ENCODE measurements around the gene C1orf226. TPM values are rescaled to one million over a fixed set of nuclear protein-coding genes. Genes with fewer than 3 reads are reported as not detected.

C1orf226 gene
- 1 to 10 TPM; 5.1 to 6.2 TPM for total RNA-seq
- 7.3 TPM for polyA plus RNA-seq (2013, experiment 1 of 2)
- polyA plus RNA-seq (2013, experiment 2 of 2), result 6.3 TPM
- long read RNA-seq, experiment 1, partial matches to known transcripts, result 0 of 4 reads
- long read RNA-seq, experiment 1, other reads (novel, unspliced or antisense), result 4 of 4 reads
- long read RNA-seq, experiment 2, partial matches to known transcripts, result 0 of 1 reads
- long read RNA-seq, experiment 2, other reads (novel, unspliced or antisense), result 1 of 1 reads
- long read RNA-seq, experiment 3, partial matches to known transcripts, result 0 of 6 reads
- long read RNA-seq, experiment 3, other reads (novel, unspliced or antisense), result 6 of 6 reads
- long read RNA-seq, experiment 4, result 0 reads

GRCh38 chr1:162381383-162381782 lies at the start of gene C1orf226:
Gene C1orf226, plus strand, starts transcription at chr1:162381728. Its CDS starts 174 bp downstream, at chr1:162381902.
- TF ChIP-seq CTCF (conservative IDR thresholded peaks at IDR 0.05), result no peak
- H3K27me3 Mint-ChIP-seq (ENCODE audit: insufficient read depth), result peaks cover 16% of the 10 kb centered on the region
- H3K27ac Mint-ChIP-seq, result no peak within 1 kb of the TSS
- Histone ChIP-seq H3K27ac (ENCODE audit: low read depth, low read length) (no peak within 1 kb of the TSS), H3K9me3 (ENCODE audit: control insufficient read depth, low read length) (no peaks in the 10 kb centered on the region), H3K4me1 (ENCODE audit: control insufficient read depth, insufficient read depth, low read length) (peaks cover 4% of the 10 kb centered on the region), H3K4me3 (ENCODE audit: low read length) (no peak within 1 kb of the TSS), H3K9ac (ENCODE audit: extremely low read depth, low read length, poor library complexity, severe bottlenecking) (no peak within 1 kb of the TSS), H3K36me3 (ENCODE audit: control insufficient read depth, insufficient read depth, low read length) (no peaks in the 10 kb centered on the region), H3K27me3 (ENCODE audit: control insufficient read depth, insufficient read depth, low read length, poor library complexity, severe bottlenecking) (no peaks in the 10 kb centered on the region)
- no peak for DNase-seq
- H3K9me3 Mint-ChIP-seq, result no peaks in the 10 kb centered on the region
- H3K4me3 Mint-ChIP-seq, result no peak within 1 kb of the TSS
- H3K36me3 Mint-ChIP-seq (ENCODE audit: low read depth), result peaks cover 3% of the 10 kb centered on the region
- peaks cover 17% of the 10 kb centered on the region for H3K4me1 Mint-ChIP-seq
- WGBS, 2 experiments (ENCODE audit: insufficient coverage in 1 of 2, insufficient read length in 1 of 2), result 80 to 92% methylated on average over 1 to 3 of the region's 3 CpGs

- Histone ChIP-seq H3K27me3 (ENCODE audit: control insufficient read depth, insufficient read depth, low read length, poor library complexity, severe bottlenecking) (no peaks in the 10 kb centered on the region), H3K4me3 (ENCODE audit: low read length) (no peak overlapping the region), H3K9ac (ENCODE audit: extremely low read depth, low read length, poor library complexity, severe bottlenecking) (no peak overlapping the region), H3K9me3 (ENCODE audit: control insufficient read depth, low read length) (no peaks in the 10 kb centered on the region), H3K4me1 (ENCODE audit: control insufficient read depth, insufficient read depth, low read length) (no peaks in the 10 kb centered on the region), H3K27ac (ENCODE audit: low read depth, low read length) (peak overlapping the region; percentile 57), H3K36me3 (ENCODE audit: control insufficient read depth, insufficient read depth, low read length) (no peaks in the 10 kb centered on the region)
- no peak for TF ChIP-seq CTCF (conservative IDR thresholded peaks at IDR 0.05)
- Mint-ChIP-seq H3K36me3 (ENCODE audit: low read depth) (no peaks in the 10 kb centered on the region), H3K4me3 (no peak overlapping the region), H3K27me3 (ENCODE audit: insufficient read depth) (no peaks in the 10 kb centered on the region), H3K9me3 (no peaks in the 10 kb centered on the region), H3K27ac (no peak overlapping the region), H3K4me1 (peaks cover 2% of the 10 kb centered on the region)
- no peak for DNase-seq
Observed at GRCh38 chr1:162333991-162334390, 47.5 kb upstream of the C1orf226 start.

- Histone ChIP-seq H3K9me3 (ENCODE audit: control insufficient read depth, low read length) (no peaks in the 10 kb centered on the region), H3K9ac (ENCODE audit: extremely low read depth, low read length, poor library complexity, severe bottlenecking) (no peak overlapping the region), H3K27ac (ENCODE audit: low read depth, low read length) (peak overlapping the region; percentile 57), H3K27me3 (ENCODE audit: control insufficient read depth, insufficient read depth, low read length, poor library complexity, severe bottlenecking) (no peaks in the 10 kb centered on the region), H3K36me3 (ENCODE audit: control insufficient read depth, insufficient read depth, low read length) (no peaks in the 10 kb centered on the region), H3K4me1 (ENCODE audit: control insufficient read depth, insufficient read depth, low read length) (no peaks in the 10 kb centered on the region), H3K4me3 (ENCODE audit: low read length) (no peak overlapping the region)
- H3K4me1 Mint-ChIP-seq, result peaks cover 2% of the 10 kb centered on the region
- H3K27ac Mint-ChIP-seq, result no peak overlapping the region
- H3K4me3 Mint-ChIP-seq, result no peak overlapping the region
- H3K36me3 Mint-ChIP-seq (ENCODE audit: low read depth), result no peaks in the 10 kb centered on the region
- no peak for DNase-seq
- WGBS, 2 experiments (ENCODE audit: insufficient coverage in 1 of 2, insufficient read length in 1 of 2), result 91 to 100% methylated on average over 4 to 5 of the region's 5 CpGs
- TF ChIP-seq CTCF (conservative IDR thresholded peaks at IDR 0.05), result no peak
- no peaks in the 10 kb centered on the region for H3K27me3 Mint-ChIP-seq (ENCODE audit: insufficient read depth)
- no peaks in the 10 kb centered on the region for H3K9me3 Mint-ChIP-seq
Observed at GRCh38 chr1:162335126-162335525, 46.4 kb upstream of the C1orf226 start.
